Smooth muscle cell (in vitro differentiated cells): ENCODE data around the gene ABI1. TPM values are rescaled to one million over a fixed set of nuclear protein-coding genes. Genes with fewer than 3 reads are reported as not detected.

Experiments
- DNase-seq: peaks from one replicate; lab custom pipeline; 2025; ENCODE audit not compliant: unreplicated experiment; lab: John Stamatoyannopoulos, UW
- H2AFZ ChIP-seq: fragments of 200-600 bp; sonication (generic); 2 replicates; pipeline ENCODE4 v1.6.0; 2016; ENCODE audit warnings: antibody characterized with exemption, low read depth, mild to moderate bottlenecking
- H3F3A ChIP-seq: fragments of 200-600 bp; sonication (generic); 2 replicates; pipeline ENCODE4 v1.6.0; 2017; ENCODE audit warnings: antibody characterized with exemption, low read depth
- H3K27ac ChIP-seq: fragments of 200-600 bp; sonication (generic); 2 replicates; pipeline ENCODE4 v1.5.1; 2016; ENCODE audit warnings: low read depth, mild to moderate bottlenecking
- H3K27me3 ChIP-seq: fragments of 200-600 bp; sonication (generic); 2 replicates; pipeline ENCODE4 v1.6.1; 2016; ENCODE audit warnings: low read depth, mild to moderate bottlenecking
- H3K36me3 ChIP-seq: fragments of 200-600 bp; sonication (generic); 2 replicates; pipeline ENCODE4 v1.5.1; 2016; ENCODE audit warnings: low read depth
- H3K4me1 ChIP-seq: fragments of 200-600 bp; sonication (generic); 2 replicates; pipeline ENCODE4 v1.5.1; 2016; ENCODE audit warnings: low read depth
- H3K4me2 ChIP-seq: fragments of 200-600 bp; sonication (generic); 2 replicates; pipeline ENCODE4 v1.6.0; 2016; ENCODE audit warnings: mild to moderate bottlenecking
- H3K4me3 ChIP-seq: fragments of 200-600 bp; sonication (generic); 2 replicates; pipeline ENCODE4 v1.5.1; 2016; ENCODE audit warnings: mild to moderate bottlenecking
- H3K79me2 ChIP-seq: fragments of 200-600 bp; sonication (generic); 2 replicates; pipeline ENCODE4 v1.6.0; 2016; ENCODE audit warnings: low read depth, mild to moderate bottlenecking
- H3K9ac ChIP-seq: fragments of 200-600 bp; sonication (generic); 2 replicates; pipeline ENCODE4 v1.6.0; 2016; ENCODE audit warnings: low read depth
- H3K9me3 ChIP-seq: fragments of 200-600 bp; sonication (generic); replicated peaks from 2 replicates; pipeline ENCODE4 v1.5.1; 2016; ENCODE audit warnings: low read depth
- H4K20me1 ChIP-seq: fragments of 200-600 bp; sonication (generic); 2 replicates; pipeline ENCODE4 v1.6.0; 2016; ENCODE audit warnings: low read depth
- WGBS: methylation state at CpG from one replicate; pipeline ENCODE4 v1.1.7; 2016; ENCODE audit warnings: low lambda C conversion rate; 5-methylcytosine and 5-hydroxymethylcytosine counted together
- polyA plus RNA-seq: library from polyadenylated mRNA; unstranded; fragments of >200 nt; fragmentation: Nextera tagmentation; extraction: Ambion mirVana; gene quantifications from 2 replicates; pipeline ENCODE4 v1.2.1, GENCODE V29; 2016
- total RNA-seq: library from RNA; depleted of rRNA; stranded (reverse); fragments of >200 nt; gene quantifications from 2 replicates; pipeline ENCODE4 v1.2.3, GENCODE V29; 2014
- TF ChIP-seq, protein P1 (sequence below): fragments of 200-600 bp; sonication (generic); IDR thresholded peaks from 2 replicates; pipeline ENCODE4 v1.5.1; 2017; ENCODE audit warnings: borderline replicate concordance, mild to moderate bottlenecking, antibody characterized with exemption; ENCODE audit not compliant: insufficient read depth, poor library complexity, severe bottlenecking

The ABI1 gene
- total and polyA plus RNA-seq, 2 experiments from 2014 or later: 40.3 to 51.4 TPM

DNA sequence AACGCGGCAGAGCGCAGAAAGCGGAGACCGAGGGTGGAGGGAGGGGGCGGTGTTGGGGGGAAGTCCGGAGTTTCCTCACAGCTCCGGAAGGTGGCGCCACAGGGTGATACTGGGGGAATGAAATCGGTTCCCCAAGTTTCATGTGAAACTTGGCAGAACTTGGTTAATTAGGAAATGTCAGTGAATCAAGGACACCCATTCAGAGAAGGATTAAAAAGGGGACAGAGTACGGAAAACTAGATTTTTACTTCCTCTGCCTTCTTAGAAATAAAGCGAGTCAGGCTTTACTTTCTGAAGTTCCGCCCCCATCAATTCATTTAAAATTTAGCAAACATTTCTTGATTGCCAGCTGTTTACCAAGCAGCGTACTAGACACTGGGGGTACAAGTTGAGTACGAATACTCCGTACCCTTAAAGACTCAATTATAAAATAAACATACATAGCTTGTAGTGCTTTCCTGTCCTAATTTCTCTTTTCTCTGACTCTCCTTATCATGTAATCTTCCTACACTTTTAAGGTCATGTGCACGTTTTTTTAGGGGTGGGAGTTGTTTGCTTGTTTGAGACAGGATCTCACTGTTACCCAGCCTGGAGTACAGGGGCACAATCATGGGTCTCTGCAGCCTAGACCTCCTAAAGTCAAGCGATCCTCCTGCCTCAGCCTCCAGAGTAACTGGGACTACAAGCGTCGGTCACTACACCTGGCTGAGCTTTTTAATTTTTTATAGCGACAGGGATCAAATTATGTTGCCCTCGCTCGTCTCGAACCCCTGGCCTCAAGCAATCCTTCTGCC is 644 bp upstream of the ABI1 start:
- H3K79me2 ChIP-seq: peaks cover 35% of the 10 kb centered on the region
- H3K4me2 ChIP-seq: peak overlapping the region; percentile 82
- H4K20me1 ChIP-seq: peaks cover 27% of the 10 kb centered on the region
- no peaks in the 10 kb centered on the region for H3K36me3 ChIP-seq
- TF ChIP-seq, protein P1, sequence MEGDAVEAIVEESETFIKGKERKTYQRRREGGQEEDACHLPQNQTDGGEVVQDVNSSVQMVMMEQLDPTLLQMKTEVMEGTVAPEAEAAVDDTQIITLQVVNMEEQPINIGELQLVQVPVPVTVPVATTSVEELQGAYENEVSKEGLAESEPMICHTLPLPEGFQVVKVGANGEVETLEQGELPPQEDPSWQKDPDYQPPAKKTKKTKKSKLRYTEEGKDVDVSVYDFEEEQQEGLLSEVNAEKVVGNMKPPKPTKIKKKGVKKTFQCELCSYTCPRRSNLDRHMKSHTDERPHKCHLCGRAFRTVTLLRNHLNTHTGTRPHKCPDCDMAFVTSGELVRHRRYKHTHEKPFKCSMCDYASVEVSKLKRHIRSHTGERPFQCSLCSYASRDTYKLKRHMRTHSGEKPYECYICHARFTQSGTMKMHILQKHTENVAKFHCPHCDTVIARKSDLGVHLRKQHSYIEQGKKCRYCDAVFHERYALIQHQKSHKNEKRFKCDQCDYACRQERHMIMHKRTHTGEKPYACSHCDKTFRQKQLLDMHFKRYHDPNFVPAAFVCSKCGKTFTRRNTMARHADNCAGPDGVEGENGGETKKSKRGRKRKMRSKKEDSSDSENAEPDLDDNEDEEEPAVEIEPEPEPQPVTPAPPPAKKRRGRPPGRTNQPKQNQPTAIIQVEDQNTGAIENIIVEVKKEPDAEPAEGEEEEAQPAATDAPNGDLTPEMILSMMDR: peak; percentile 78
- no peak overlapping the region for H3K9ac ChIP-seq
- no peaks in the 10 kb centered on the region for H3K9me3 ChIP-seq
- H2AFZ ChIP-seq: peak overlapping the region; percentile 92
- no peak overlapping the region for H3K27ac ChIP-seq
- H3K27me3 ChIP-seq: no peaks in the 10 kb centered on the region
- 43% methylated on average over 24 of the region's 24 CpGs for WGBS
- peaks cover 5% of the 10 kb centered on the region for H3F3A ChIP-seq
- peak overlapping the region; percentile 40 for H3K4me3 ChIP-seq
- H3K4me1 ChIP-seq: peaks cover 14% of the 10 kb centered on the region
- no peak for DNase-seq

DNA sequence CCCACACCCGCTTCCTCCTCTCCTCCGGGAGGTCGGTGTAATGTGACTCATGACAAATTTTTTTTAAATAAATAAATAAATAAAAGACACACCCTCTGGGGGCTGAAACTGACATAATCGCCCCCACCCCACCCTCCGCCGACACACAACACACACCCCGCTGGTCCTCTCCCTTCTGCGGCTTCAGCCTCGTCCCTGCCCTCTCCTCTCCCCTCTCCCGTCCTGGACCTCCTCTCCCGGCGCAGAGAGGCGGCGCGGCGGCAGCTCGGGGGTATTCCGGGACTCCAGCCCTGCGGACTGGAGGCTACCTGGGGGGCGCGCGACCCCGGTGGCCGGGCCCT is 686 bp downstream of the ABI1 start:
- Histone ChIP-seq H3K27me3 (no peaks in the 10 kb centered on the region), H3K79me2 (peaks cover 48% of the 10 kb centered on the region), H3K9ac (peak overlapping the region; percentile 92), H3K27ac (peak overlapping the region; percentile 92), H3K4me2 (peak overlapping the region; percentile 94), H3K36me3 (no peaks in the 10 kb centered on the region), H2AFZ (peak overlapping the region; percentile 78), H3F3A (peaks cover 5% of the 10 kb centered on the region), H3K4me1 (peaks cover 18% of the 10 kb centered on the region), H3K9me3 (no peaks in the 10 kb centered on the region), H3K4me3 (peak overlapping the region; percentile 87), H4K20me1 (peaks cover 41% of the 10 kb centered on the region)
- TF ChIP-seq, protein P1: peak; percentile 1
- under 1% methylated on average over 24 of the region's 24 CpGs for WGBS
- DNase-seq: peak; percentile 65

DNA sequence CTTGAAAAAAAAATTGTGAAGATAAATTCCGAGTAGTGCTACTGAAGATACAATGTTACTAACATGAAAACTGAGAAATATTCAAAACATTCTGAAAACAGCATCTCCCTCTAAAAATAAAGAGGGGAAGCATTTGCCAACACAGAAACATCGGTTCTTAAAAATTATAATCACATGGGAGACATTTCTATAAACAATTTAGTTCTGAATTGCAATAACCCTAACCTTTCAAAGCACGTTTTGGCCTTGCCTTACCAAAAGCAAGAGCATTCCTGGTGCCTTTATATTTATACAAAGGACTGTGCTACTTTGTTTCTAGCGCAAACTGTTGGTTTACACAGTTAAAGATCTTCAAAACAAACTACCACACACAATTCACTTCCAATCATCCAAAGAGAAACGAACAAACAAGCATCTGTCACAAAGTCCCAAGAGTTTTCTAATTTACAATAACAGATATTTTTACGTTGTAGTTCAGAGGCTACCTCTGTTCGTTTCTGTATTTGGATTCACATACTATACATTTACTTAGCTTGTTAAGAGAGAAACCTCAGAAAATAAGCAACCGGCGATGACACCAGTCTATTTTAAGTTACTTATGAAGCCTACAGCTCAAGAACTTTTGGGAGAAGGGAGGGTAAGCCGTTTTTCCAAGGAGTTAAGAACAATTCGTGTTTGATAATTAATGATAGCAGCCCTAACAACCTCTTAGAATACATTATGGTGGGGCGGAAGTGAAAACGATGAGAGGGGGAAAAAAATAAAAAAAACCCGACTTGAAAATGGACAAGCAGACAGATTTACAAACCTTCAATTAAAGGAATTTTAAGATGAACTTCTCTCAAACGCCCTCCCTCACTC is 1.3 kb downstream of the ABI1 start:
- TF ChIP-seq, protein P1: no peak
- Histone ChIP-seq H3K9me3 (no peaks in the 10 kb centered on the region), H3K27me3 (no peaks in the 10 kb centered on the region), H3K27ac (peak overlapping the region; percentile 92), H3F3A (peaks cover 5% of the 10 kb centered on the region), H2AFZ (peak overlapping the region; percentile 65), H3K4me2 (peak overlapping the region; percentile 94), H3K4me3 (peak overlapping the region; percentile 87), H3K36me3 (no peaks in the 10 kb centered on the region), H3K79me2 (peaks cover 54% of the 10 kb centered on the region), H3K4me1 (peaks cover 24% of the 10 kb centered on the region), H3K9ac (peak overlapping the region; percentile 92), H4K20me1 (peaks cover 47% of the 10 kb centered on the region)
- 4% methylated on average over 15 of the region's 15 CpGs for WGBS
- no peak for DNase-seq
